ENCODE measurements around the gene ESPNL.
A peak's percentile ranks its signal among the peaks of the same experiment; 100 is the strongest.
"Not testable (repeated sequence)": the region's sequence is repeated elsewhere in the genome, so short reads cannot be mapped to it uniquely, and the experiment has no call there.

ESPNL gene

DNA sequence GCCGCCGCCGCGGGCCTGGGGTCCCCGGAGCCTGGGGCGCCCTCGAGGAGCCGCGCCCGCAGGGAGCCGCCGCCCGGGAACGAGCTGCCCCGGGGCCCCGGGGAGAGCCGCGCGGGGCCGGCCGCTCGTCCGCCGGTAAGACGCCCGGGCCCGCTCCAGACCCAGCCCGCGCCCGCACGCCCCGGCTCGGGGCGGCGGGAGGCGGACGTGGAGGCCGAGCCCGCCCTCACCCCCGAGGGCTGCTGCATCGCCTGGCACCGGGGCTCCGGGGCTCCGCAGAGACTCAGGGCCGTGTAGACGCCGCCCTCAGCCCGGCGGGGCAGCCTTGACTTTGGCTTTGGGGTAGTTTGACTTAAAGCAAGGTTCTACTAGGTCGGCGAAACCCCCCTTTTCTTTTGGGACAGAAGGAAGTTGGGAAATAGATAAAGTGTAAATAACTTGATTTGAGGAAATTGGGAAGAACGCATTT, 59.0 kb downstream of the ESPNL start:
- no peak for DNase-seq (ENCODE audit: low spot score)

DNA sequence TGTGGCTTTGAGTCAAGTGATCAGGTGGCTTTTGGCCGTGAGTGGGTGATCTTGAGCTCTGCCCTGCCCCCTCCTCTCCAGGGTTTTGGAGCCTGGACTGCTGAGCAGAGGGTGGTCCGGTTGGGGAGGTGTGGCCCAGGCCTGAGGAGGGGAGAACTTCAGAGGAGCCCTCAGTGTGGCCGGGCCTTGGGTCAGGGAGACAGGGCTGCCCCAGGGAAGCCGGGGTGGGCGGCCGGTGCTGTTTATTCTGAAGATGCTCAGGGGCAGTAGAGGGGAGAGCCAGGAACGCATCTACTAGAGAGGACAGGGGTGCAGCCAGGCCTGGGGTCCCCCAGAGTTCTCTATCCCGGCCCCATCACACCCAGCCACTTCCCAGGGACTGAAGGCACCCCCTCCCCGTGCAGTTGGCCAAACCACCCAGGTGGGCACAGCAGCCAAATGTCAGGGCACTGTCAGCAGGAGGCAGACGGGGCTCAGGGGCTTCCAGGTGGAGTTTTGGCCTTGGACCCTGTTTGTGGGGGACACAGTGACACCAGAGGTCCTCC, 59.6 kb downstream of the ESPNL start:
- DNase-seq (ENCODE audit: low spot score): no peak

DNA sequence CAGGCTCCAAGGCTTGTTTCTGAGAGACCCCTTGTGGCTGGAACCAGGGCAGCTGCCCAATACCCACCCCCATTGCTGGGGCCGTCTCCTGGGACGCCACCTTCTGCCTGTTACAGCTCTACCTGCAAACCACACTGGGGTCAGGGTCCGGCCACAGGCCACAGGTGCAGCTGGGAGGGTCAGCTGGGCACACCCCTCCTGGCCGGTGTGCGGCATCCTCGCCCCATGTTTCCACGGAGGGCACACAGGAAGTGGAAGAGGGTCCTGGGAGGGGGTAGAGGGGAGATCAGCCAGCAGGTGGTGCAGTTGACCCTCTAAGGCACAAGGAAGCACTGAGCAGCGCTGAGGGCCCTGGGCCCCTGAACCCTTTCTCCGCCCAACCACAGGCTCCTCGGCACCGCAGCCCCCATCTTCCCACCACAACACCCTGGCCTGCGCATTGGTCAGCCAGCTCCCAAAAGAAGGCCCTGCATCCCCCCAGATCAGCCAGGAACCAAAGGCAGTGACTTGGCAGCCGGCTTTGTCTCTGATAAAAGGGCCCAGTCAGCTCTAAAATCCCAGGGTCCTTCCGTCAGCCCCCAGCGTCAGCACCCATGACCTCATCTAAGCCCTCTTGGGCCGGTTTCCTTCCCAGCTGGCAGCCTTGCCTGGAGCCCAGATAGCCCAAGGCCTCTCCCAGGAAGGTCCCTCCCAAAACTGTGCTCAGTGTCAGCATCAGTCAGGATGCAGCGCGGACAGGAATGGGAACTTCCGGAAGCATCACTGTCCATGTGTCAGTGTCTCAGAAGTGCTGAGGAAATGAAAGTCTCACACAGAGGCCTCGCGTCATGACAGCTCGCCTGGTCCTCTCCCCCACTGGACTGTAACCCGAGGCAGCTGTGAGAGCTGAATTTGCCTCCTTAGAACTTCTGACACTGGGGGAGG, 60.3 kb downstream of the ESPNL start:
- no peak for DNase-seq (ENCODE audit: low spot score)

DNA sequence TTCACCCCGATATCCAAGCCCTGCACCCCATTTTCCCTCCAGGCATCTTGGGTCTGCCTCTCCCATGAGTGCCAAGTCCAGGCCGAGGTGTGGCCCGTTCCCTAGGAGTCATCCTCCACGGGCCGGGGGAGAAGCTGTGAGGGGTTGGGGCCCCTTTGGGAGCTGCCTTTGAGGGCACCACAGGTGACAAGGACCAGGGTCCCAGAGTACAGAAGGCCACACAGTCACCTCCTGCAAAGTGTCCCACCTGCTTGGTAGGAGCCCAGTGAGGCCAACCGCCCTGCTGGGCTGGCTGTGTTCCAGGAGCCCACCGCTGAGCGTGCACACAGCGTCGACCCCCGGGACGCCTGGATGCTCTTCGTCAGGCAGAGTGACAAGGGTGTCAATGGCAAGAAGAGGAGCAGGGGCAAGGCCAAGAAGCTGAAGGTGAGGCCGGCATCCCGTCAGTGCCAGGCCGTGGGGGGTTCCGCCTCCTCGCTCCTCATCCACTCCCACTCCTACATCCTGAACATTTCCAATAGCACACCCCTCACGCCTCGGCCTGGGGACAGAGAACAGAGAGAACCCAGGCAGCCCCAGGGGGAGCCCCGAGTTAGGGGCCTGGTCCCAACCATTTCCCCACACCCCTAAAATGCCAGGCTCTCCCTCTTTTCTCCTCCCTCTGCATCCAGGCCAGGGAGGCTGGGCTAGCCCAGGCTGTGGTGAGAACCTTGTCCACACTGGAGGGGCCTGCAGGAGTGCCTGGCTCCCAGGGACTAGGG, 61.3 kb downstream of the ESPNL start:
- DNase-seq (ENCODE audit: low spot score): no peak

DNA sequence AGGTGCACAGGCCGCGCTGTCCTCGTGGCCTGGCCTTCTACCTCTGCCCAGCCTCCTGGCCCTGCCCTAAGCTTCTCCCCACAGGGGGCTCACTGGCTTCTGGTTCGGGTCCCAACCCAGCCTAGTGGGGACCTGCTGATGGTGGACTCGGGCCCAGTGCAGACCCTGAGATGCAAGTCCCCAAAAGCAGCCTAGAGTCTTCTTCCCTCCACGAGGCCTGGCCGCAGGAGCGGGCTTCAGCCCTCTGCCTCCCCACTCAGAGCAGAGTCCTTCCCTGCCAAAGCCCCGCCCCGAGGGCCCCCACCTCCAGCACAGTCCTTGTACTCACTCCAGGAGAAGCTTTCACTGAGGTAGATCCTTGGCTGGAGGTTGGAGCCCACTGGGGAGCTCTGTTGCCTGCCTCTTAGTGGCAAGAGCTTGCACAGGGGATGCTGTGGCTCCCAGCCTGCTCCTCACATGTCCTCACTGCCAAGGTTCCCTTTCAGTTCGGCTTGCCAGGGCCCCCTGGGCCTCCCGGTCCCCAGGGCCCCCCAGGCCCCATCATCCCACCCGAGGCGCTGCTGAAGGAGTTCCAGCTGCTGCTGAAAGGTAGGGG, 62.2 kb downstream of the ESPNL start:
- DNase-seq (ENCODE audit: low spot score): no peak

DNA sequence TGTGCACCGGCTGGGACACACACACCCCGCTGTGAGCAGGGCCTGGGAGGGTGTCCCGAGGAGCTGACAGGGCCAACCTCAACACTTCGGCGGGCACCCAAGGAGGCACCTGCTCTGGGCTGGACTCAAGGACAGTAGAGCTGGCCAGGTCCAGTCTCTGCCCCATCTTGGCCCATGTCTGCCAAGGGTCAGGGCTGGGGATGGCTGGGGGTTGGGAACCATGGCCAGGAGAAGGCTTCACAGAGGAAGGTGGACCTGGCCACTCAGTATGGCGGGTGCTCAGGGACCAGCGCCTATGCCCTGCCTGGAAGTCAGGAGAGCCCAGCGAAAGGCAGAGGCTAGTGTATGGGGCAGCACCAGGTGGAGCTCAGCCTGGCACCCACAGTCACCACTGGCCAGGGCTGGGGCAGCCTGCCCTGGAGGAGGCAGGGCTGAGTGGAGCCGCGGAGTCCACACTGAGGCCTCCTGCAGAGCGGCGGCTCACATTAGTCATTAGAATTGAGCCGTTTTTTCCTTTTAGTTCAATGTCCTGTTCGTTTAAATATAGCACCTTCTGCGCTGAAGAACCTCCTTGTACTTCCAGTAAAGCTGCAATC, 62.8 kb downstream of the ESPNL start:
- DNase-seq (ENCODE audit: low spot score): peak; percentile 84

DNA sequence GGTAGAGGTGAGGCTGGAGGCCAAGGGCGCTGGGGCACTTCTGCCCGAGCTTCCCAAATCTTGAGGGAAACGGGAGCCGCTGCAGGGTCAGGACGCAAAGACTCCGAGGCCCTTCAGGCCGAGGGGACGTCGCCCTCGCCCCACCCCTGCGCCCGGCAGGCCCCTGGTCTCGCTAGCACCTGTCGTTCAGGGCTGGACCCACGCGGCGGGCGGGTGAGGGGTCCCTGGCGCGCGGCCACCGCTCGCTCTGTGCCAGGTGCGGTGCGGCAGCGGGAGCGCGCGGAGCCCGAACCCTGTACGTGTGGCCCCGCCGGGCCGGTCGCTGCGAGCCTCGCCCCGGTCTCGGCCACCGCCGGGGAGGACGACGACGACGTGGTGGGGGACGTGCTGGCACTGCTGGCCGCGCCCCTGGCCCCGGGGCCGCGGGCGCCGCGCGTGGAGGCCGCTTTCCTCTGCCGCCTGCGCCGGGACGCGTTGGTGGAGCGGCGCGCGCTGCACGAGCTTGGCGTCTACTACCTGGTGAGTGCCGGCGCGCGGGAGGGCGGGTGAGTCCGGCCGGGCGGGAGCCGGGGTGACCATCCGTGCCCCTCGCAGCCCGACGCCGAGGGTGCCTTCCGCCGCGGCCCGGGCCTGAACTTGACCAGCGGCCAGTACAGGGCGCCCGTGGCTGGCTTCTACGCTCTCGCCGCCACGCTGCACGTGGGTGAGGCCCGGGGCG, 63.5 kb downstream of the ESPNL start:
- no peak for DNase-seq (ENCODE audit: low spot score)

DNA sequence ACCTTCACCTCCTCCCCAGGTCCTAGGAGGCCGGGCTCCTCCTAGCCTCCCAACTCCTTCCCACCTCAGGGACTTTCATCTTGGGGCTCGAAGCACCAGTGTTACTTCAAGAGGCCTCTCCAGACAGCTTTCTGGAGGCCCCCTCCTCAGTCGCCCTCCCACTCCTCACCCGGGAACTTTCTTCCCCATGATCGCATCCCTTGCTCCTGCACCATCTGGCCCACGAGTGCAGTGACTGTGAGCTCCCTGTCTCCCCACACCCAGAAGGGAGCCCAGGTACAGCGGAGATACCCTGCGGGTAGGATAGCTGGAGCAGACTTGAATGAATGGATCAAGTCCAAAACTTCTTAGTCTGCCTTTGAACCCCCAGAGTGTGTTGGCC, 64.8 kb downstream of the ESPNL start:
- DNase-seq (ENCODE audit: low spot score): no peak

DNA sequence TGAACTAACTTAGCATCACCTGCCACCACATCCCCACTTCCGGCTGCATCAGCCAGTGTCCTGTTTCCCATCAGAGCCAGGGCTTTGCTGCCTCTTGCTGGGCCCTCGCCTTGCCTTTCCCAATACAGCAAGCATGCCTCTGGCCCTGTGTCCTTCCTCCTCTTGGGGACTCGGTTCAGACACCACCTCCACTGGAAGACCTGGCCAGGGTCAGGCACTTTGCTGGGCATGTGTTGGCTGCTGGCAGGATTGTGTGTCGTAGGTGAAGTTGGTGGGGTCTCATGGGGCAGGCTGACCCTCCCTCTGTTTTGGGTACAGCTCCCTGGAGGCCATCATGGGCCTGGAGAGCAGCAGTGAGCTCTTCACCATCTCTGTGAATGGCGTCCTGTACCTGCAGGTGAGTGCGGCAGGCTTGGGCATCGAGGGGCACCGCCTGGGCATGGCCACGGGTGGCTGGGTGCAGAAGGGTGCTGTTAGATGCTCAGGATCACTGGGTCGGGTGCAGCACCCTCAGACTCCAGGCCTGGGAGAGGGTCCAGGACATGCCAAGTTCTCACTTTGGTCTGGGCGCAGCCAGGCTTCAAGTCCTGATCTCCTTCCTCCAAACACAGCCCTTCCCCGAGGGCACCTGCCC, 65.3 kb downstream of the ESPNL start:
- DNase-seq (ENCODE audit: low spot score): no peak

DNA sequence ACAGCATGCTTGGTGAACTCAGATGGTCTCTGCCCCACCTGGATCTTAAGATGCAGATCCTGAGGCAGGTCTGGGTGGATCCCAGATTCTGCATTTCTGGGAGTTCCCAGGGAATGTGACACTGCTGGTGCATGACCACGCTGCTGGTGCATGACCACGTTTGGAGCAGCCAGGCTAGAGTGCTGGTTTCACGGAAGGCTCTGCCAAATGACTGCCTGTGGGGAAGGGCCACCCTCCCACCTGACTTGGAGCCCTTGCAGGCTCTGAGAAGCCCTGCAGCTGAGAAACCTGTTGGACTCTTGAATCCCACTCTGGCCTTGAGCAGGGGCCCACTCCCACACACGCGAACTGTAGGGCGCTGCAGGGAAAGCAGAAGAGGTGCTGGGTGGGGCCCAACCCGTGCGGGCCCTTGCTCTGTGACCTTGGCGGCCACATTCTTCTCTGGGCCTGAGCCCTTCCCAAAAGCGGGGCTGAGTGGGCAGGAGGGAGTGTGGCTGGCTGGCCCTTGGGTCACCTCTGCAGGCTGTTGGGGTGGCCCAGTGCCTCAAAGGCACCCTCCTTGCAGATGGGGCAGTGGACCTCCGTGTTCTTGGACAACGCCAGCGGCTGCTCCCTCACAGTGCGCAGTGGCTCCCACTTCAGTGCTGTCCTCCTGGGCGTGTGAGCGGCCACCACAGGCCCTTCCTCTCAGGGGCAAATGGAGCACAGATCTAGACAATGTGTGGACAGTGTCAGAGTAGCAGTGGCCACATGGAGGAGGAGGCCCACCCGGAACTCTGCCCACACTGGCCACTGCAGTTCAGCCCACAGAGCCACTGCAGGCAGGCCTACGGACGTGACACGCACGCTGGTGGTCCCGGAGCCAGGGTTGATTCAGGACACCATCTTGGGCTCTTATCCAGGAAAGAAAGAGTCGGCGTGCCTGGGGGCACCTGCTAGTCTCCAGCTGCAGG, 66.5 kb downstream of the ESPNL start:
- peak; percentile 77 for DNase-seq (ENCODE audit: low spot score)

DNA sequence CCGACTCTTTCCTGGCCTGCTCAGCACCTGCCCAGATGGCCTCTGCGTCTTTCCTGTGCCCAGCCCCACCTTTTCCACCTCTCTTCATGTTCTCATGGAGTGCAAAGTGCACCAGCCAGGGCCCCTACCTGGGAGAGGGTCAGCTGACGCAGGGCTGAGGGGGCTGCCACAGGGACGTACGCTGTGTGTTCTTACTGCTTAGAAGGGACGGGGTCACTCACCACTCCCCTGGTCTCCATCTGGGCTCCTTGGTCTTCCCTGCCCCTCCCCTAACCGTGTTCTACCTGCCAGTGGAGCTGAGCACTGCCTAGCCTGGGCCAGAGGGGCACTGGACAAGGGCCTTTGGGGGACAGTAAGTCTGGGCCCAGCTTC, 67.2 kb downstream of the ESPNL start:
- no peak for DNase-seq (ENCODE audit: low spot score)

DNA sequence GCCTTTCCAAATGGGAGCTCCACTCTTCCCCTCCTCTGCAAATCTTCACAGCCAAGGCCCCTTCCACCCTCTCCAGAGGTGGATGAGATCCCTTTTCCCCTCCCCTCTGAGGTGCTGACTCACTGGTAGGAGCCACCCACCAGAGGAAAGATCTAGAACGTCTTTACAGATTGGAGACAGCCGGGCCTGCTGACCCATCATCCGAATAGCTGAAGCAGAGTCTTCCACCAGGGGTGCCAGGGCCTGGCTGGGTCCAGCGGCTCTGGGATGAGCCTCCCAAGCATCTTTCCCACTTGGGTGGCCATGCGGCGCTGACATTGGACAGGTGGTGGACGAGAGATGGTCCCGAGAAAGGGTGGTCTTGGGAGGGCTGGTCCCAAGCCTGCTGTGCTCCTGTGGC, 67.6 kb downstream of the ESPNL start:
- no peak for DNase-seq (ENCODE audit: low spot score)

DNA sequence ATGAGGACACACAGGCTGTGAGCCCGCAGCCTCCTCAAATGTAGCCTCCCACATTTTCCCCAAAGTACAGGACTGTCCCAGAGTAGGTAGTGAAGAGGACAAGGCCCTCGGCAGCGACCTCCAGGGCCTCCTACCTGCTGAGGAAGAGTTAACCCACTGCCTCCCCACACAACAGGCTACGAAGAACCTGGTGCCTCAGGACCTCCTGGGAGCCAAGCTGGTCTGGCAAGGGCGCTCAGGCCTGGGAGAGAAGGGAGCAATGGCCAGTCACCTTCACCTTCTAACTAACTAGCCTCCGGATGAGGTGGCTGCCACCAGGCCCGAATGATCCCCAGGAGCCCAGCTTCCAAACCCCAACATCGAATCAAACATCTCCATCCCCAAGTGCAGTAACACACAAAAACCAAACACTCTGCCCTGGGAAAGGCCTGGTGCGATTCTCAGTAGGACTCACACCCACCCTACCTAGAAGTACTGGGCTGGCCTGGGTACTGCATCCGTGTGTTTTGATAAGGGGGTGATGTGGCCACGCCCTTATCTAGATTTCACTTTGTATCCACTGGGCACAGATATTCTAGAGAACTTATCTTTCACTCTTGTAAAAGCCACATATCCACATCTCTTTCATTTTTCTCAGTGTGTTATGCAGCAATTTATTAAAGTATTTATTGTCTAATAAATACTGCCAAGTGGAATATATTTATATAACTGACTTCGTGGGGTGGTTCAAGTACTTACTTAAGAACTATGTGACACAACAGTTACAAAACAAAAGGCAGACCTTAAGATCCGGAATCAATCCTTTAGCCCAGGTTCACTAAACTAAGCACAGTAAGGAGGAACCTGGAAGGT, 68.3 kb downstream of the ESPNL start:
- no peak for DNase-seq (ENCODE audit: low spot score)

DNA sequence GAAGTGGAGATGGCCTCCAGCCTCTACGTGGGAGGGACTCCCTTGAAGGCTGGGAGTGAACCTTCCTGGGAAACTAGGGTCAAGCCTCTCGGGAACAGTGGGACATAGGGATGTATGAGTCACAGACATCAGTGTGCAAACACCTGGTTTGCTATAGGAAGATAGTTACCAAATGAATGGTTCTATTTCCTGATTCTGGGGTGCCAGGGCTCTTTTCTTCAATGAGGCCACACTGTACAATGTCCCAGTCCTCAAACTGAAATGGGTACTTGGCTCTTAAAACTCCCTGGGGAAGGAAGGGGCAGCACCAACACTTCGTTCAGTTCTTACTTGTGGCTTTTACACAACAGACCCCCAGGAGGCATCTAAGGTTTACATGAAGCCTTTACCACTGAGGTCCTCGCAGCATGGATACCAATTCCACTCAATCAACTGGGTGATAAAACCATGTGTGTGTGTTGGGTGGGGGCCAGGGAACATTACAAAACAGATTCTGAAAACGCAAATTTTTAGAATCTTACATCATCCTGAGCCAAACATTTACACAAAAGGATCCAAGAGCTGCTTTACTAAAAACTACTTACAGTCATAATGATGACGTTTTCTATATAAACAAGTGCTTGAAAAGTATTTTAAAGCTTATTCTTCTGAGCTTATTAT, 69.0 kb downstream of the ESPNL start:
- DNase-seq (ENCODE audit: low spot score): peak; percentile 78

DNA sequence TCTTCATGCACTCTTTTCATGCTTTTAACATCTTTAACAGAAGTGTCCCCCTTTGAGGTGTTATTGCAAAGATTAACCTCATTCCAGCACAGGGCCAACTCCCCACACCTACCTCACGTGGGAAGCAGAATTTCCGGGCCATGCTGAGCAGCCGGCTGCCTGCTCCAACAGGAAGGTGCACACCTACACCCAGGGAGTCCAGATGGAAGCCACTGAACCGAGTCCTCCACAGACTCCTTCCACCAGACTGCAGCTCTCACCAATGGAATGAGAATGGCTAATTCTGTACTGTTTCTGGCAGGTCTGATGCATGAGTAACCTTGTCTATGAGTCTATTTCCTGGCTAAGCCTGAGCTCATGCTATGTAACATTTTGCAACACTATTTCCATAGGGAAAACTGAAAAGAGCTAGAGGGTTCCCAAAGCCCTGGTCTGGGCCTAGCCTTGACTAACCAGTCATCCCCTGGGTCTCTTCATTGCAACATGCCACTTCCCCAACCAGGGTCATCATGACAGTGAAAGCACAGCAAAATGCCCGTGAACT, 69.6 kb downstream of the ESPNL start:
- peak; percentile 98 for DNase-seq (ENCODE audit: low spot score)

DNA sequence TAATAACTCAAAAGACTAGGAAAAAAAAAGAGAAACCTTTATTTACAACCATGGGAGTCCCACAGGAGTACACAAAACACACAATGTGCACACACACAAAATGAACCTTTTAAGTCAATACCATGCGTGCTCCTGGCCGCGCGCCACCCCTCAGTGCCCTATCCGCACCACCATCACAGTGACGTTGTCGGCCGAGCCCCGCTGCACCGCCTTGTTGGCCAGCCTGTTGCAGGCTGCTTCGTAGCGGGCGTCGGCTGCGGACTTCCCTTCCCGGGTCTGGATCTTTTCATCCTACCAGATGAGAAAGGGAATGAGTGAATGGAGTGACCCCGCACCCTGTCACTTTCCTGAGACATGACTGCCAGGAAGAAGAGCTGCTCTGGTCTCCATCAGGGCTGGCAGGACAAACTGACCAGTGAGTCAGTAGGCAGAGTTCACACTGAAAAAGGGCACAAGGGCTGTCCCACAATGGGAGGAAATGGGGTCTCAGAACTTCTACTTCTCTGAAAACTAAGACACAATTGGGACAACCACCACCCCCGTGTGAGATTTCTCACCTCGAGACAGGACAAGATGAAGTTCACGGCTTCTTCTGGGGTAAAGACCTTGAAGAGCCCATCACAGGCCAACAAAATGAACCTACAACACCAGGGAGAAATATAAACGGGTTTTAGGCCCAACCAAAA, 70.4 kb downstream of the ESPNL start:
- no peak for DNase-seq (ENCODE audit: low spot score)

DNA sequence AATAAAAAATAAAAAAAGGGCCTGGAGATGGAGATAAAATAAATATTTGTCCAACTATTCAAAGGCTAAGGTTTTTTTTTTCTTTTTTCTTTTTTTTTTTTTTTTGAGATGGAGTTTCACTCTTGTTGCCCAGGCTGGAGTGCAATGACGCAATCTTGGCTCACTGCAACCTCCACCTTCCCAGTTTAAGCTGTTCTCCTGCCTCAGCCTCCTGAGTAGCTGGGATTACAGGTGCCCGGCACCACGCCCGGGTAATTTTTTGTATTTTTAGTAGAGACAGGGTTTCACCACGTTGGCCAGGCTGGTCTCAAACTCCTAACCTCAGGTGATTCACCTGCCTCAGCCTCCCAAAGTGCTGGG, 70.9 kb downstream of the ESPNL start:
- not testable (repeated sequence) for DNase-seq (ENCODE audit: low spot score)

All from kidney tubule cell (primary cell).